Colonic mucosa (tissue), 4 donors: ENCODE results near the gene CMTM2. TPM values are rescaled to one million over a fixed set of nuclear protein-coding genes. Genes with fewer than 3 reads are reported as not detected.
"Not testable (repeated sequence)": the region's sequence is repeated elsewhere in the genome, so short reads cannot be mapped to it uniquely, and the experiment has no call there.

Experiments
- DNase-seq: peaks from one replicate; pipeline ENCODE4 v3.0.0-alpha.2; 2020
- H3K27ac ChIP-seq: fragments of 200-600 bp; one replicate; pipeline ENCODE4 v1.8.0; 2021
- H3K27me3 ChIP-seq: fragments of 200-600 bp; one replicate; pipeline ENCODE4 v1.8.0; 2021
- H3K36me3 ChIP-seq: fragments of 200-600 bp; one replicate; pipeline ENCODE4 v1.8.0; 2021
- H3K4me1 ChIP-seq: fragments of 200-600 bp; one replicate; pipeline ENCODE4 v1.8.0; 2021; ENCODE audit warnings: mild to moderate bottlenecking
- H3K4me3 ChIP-seq: fragments of 200-600 bp; one replicate; pipeline ENCODE4 v1.8.0; 2021
- H3K9ac ChIP-seq, 2 donors: one replicate each; pipeline ENCODE4 v1.7.0; 2013; ENCODE audit warnings: control low read depth in 2 of 2, low read depth in 2 of 2, low read length in 2 of 2
- H3K9me3 ChIP-seq: fragments of 200-600 bp; one replicate; pipeline ENCODE4 v1.8.0; 2021
- CTCF ChIP-seq: fragments of 200-600 bp; IDR thresholded peaks from one replicate; pipeline ENCODE4 v1.8.0; 2022; ENCODE audit warnings: antibody characterized with exemption, mild to moderate bottlenecking
- intact Hi-C: fragments of 100-400 bp; cut with DNase I; formaldehyde crosslinking; loops from one replicate; pipeline ENCODE4 v1.14.1; 2022
- total RNA-seq, 2 donors: library from RNA; stranded (reverse); fragmentation: NEBNext Ultra II Directional in 1 of 2; extraction: Animal tissue kit (Norgen Biotek cat#: 25700) in 1 of 2; gene quantifications; one replicate each; pipeline ENCODE4 v1.2.1, GENCODE V29; 2021
- donor health status: healthy.
- donor health status: DM: no; HTN: no; CAD: no.
- donor health status: DM: no; HTN: no; CAD: no.

The CMTM2 gene
- total RNA-seq, 2 donors from 2014 or later, result not detected

GRCh38 chr16:66622863-66623262 lies 43.6 kb downstream of the CMTM2 start:
- Histone ChIP-seq H3K27ac (no peak overlapping the region), H3K4me3 (no peak overlapping the region), H3K9ac (no peak overlapping the region), H3K36me3 (no peaks in the 10 kb centered on the region), H3K4me1 (no peaks in the 10 kb centered on the region), H3K9me3 (no peaks in the 10 kb centered on the region), H3K27me3 (no peaks in the 10 kb centered on the region)
- no peak for TF ChIP-seq CTCF
- intact Hi-C loops, result no loop called here
- DNase-seq, result no peak

GRCh38 chr16:66623755-66624154 lies 44.5 kb downstream of the CMTM2 start:
- TF ChIP-seq CTCF, result no peak
- no peak overlapping the region for H3K27ac ChIP-seq
- no peaks in the 10 kb centered on the region for H3K4me1 ChIP-seq
- no peak for DNase-seq
- H3K4me3 ChIP-seq, result no peak overlapping the region
- H3K9me3 ChIP-seq, result no peaks in the 10 kb centered on the region
- no peak overlapping the region for H3K9ac ChIP-seq
- intact Hi-C loops, result no loop called here
- H3K27me3 ChIP-seq, result no peaks in the 10 kb centered on the region
- H3K36me3 ChIP-seq, result no peaks in the 10 kb centered on the region

- H3K4me1 ChIP-seq, H3K9ac ChIP-seq, H3K36me3 ChIP-seq, H3K4me3 ChIP-seq, intact Hi-C loops, H3K27ac ChIP-seq, H3K9me3 ChIP-seq, H3K27me3 ChIP-seq, DNase-seq: not testable (repeated sequence)
Measured at GRCh38 chr16:66627611-66628378, 48.5 kb downstream of the CMTM2 start.

- no peaks in the 10 kb centered on the region for H3K4me1 ChIP-seq
- no peak overlapping the region for H3K9ac ChIP-seq
- no peaks in the 10 kb centered on the region for H3K36me3 ChIP-seq
- intact Hi-C loops, result no loop called here
- H3K27ac ChIP-seq, result no peak overlapping the region
- no peaks in the 10 kb centered on the region for H3K27me3 ChIP-seq
- no peak for DNase-seq
- no peak for TF ChIP-seq CTCF
- no peaks in the 10 kb centered on the region for H3K9me3 ChIP-seq
- no peak overlapping the region for H3K4me3 ChIP-seq
Measured at GRCh38 chr16:66629856-66630255, 50.6 kb downstream of the CMTM2 start.

GRCh38 chr16:66630561-66631260 lies 51.4 kb downstream of the CMTM2 start:
- DNase-seq, H3K9me3 ChIP-seq, H3K36me3 ChIP-seq, H3K27me3 ChIP-seq, H3K9ac ChIP-seq, H3K27ac ChIP-seq, intact Hi-C loops, H3K4me3 ChIP-seq, H3K4me1 ChIP-seq: not testable (repeated sequence)

GRCh38 chr16:66631558-66631957 lies 52.3 kb downstream of the CMTM2 start:
- H3K36me3 ChIP-seq, H3K4me1 ChIP-seq, intact Hi-C loops, H3K27me3 ChIP-seq, H3K9me3 ChIP-seq, H3K4me3 ChIP-seq, H3K9ac ChIP-seq, H3K27ac ChIP-seq, DNase-seq: not testable (repeated sequence)
